NOMO-1 (cell line): ENCODE measurements around the gene PLCZ1.

Source experiments
- DNase-seq, 2 experiments: peaks; one replicate each; lab custom pipeline; 2025; ENCODE audit not compliant: unreplicated experiment in 2 of 2; lab: John Stamatoyannopoulos, UW

The PLCZ1 gene

DNA sequence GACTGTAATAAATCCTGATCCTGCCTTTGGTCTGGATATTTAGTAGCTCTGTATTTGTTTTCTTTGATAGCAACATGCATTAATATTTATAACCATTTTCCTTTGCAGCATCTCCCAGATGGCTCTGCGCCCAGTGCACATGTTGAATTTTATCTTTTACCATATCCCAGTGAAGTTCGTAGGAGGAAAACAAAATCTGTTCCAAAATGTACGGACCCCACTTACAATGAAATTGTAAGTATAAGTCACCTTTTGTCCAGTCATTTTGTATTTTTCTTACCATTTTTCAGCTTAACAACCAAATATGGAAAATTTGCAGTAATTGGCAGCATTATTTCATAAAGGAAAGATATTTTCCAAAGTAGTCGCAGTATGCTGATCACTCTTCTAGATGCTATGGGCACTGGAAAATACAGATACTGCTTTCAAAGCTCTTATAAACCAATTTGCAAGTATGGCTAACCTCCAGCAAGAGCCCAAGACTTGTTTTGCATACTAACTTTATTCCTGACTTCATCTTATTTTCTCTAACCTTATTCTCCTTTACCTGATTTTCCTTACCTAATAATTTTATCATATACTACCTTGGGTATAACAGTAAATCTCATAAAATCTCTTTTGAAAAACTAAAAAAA lies 97.4 kb downstream of the PLCZ1 start:
- DNase-seq: no peak

DNA sequence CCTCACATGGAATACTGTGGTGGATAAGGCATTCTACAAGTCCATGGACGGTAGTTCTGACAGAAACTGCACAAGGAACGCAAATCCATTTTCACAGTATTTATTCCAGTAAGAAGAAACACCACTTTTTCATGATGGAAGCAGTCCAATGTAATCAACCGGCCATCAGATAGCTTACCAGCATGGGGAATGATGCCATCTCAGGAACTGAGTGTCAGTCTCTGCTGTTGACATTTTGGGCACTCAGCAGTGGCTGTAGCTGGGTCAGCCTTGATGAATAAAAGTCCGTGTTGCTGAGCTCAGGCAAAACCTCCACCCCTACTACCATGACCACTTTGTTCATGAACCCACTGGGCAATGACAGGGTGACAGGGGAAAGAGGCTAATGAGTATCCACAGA lies 103.4 kb downstream of the PLCZ1 start:
- DNase-seq: no peak
